Posterior vena cava (tissue), 2 donors: Measurements from ENCODE around the gene ENAH. TPM values are rescaled to one million over a fixed set of nuclear protein-coding genes. Genes with fewer than 3 reads are reported as not detected.

ENCODE experiments used
- DNase-seq: peaks from one replicate; pipeline ENCODE4 v3.0.0-alpha.2; 2020; ENCODE audit warnings: low spot score
- intact Hi-C, 2 donors: fragments of 100-400 bp; cut with DNase I; formaldehyde crosslinking; loops; one replicate each; pipeline versions ENCODE4 v1.14.1 to v1.14.2; 2022 to 2023
- total RNA-seq, 2 donors: library from RNA; stranded (reverse); fragmentation: NEBNext Ultra II Directional; extraction: Animal tissue kit (Norgen Biotek cat#: 25700); gene quantifications; one replicate each; pipeline ENCODE4 v1.2.1, GENCODE V29; 2021
- donor health status: DM: yes; HTN: yes; CAD: no.
- donor health status: DM: yes; HTN: yes; CAD: no.

The ENAH gene
- total RNA-seq, 2 donors from 2014 or later = 165 to 244 TPM

DNA sequence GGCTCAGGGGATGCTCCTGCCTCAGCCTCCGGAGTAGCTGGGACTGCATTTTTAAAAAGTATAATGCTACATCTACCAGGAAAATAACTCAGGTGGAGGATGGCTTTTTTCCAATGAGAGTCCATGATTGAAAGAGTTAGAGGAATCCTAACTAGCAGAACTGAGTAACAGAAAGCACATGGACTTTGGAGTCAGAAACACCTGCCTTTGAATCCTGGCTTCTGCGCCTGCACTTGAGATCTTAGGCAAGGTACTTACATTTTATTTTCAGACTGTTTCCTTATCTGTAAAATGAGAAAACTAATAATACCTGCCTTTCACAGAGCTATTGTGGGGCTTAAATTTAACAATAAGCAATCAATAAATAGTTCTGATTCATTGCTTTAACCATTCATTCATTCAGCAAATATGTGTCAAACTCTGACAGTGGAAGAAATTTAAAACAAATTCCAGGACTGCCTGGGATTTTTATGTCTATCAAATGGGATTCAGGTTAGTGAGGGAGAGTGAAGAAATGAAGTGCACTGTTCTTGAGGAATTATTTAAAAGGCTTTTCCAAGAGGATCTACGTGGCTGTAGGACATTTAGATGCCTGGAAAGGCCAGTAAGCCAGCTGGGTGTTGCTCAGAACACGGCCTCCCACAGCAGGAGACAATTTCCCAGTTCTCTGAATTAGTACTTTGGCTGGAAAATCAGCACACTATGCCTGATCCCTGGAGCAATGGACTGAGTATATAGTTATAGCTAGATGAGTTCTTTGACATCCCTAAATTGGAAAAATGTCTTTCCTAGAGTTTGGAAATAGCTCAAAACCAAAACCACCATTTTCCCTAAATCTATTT, 212.3 kb downstream of the ENAH start:
- intact Hi-C loops = no loop called here
- no peak for DNase-seq

DNA sequence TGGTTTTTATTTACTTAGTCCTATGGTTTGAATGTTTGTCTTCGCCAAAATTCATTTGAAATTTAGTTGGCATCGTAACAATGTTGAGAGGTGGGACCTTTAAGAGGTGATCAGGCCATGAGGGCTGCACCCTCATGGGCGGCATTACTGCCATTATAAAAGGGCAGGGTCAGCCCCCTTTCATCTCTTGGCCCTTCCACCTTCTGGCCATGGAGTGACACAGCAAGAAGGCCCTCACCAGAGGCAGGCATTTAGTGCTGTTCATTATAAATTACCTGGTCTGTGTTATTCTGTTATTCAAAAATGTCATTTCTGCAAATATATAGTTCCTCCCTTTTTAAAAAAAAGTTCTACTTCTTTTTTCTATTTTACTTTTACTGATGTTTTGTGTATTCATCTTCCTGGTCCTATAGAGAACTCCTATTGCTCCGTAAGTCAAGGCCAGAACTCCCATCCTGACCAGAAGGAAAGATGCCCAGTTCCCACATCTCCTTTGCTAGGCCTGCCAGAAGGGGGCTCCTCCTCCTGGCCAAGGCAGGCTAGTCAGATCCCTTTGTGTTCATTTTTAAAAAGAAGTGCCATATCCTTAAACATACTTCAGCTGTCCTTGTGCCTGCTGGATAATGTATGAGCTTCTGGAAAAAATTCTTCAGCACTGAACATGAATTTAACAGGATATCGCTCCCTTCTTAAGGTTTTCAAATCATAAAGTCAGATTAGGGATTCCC, 215.0 kb downstream of the ENAH start:
- no peak for DNase-seq
- intact Hi-C loops = no loop called here

Other genes starting within 250 kb of the ENAH start
- 10 to 100 TPM; 52.4 to 61.3 TPM for gene LBR, start 225.1 kb downstream of the ENAH start, total RNA-seq
- gene SRP9, start 124.7 kb upstream of the ENAH start, total RNA-seq = 100 to 1,000 TPM; 167 to 207 TPM
- gene EPHX1, start 157.0 kb upstream of the ENAH start, total RNA-seq = 100 to 1,000 TPM in 1 of 2 donors, 10 to 100 TPM in 1; 58.9 to 113 TPM
- gene TMEM63A, start 229.3 kb upstream of the ENAH start, total RNA-seq = 10 to 100 TPM; 58.7 to 65.0 TPM
- gene LEFTY1, start 236.0 kb upstream of the ENAH start, total RNA-seq = under 1 TPM; 0.28 to 0.38 TPM